MM.1S (cell line): ENCODE data around the gene KCNH4.

Experiments used
- EZH2 ChIP-seq: fragments of 300-600 bp; sonication (generic); optimal IDR thresholded peaks from 2 replicates; pipeline ENCODE3; 2017; ENCODE audit warnings: low read depth, mild to moderate bottlenecking, antibody characterized with exemption, low read length, mixed read lengths
- EZH2phosphoT487 ChIP-seq: fragments of 300-600 bp; sonication (generic); IDR thresholded peaks from 2 replicates; pipeline ENCODE4 v1.6.1; 2018; ENCODE audit warnings: antibody characterized with exemption, low read length
- TF ChIP-seq, protein P1 (sequence below): fragments of 300-600 bp; sonication (generic); IDR thresholded peaks from 2 replicates; pipeline ENCODE4 v1.5.1; 2016; ENCODE audit warnings: antibody characterized with exemption, low read length, mixed read lengths

- TF ChIP-seq, protein P1, sequence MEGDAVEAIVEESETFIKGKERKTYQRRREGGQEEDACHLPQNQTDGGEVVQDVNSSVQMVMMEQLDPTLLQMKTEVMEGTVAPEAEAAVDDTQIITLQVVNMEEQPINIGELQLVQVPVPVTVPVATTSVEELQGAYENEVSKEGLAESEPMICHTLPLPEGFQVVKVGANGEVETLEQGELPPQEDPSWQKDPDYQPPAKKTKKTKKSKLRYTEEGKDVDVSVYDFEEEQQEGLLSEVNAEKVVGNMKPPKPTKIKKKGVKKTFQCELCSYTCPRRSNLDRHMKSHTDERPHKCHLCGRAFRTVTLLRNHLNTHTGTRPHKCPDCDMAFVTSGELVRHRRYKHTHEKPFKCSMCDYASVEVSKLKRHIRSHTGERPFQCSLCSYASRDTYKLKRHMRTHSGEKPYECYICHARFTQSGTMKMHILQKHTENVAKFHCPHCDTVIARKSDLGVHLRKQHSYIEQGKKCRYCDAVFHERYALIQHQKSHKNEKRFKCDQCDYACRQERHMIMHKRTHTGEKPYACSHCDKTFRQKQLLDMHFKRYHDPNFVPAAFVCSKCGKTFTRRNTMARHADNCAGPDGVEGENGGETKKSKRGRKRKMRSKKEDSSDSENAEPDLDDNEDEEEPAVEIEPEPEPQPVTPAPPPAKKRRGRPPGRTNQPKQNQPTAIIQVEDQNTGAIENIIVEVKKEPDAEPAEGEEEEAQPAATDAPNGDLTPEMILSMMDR = no peak
- TF ChIP-seq EZH2 (no peak), EZH2phosphoT487 (no peak)
Observed at GRCh38 chr17:42169351-42169750, 11.6 kb downstream of the KCNH4 start.
